Measurements from ENCODE around the gene POLN.

The POLN gene

GRCh38 chr4:2067446-2068197 lies 174.3 kb downstream of the POLN start:
- no peak for DNase-seq

GRCh38 chr4:2066571-2067445 lies 175.1 kb downstream of the POLN start:
- DNase-seq, result no peak

- DNase-seq, result no peak
Measured at GRCh38 chr4:2066011-2066551, 175.8 kb downstream of the POLN start.

GRCh38 chr4:2065106-2065930 lies 176.6 kb downstream of the POLN start:
- no peak for DNase-seq

GRCh38 chr4:2064276-2064991 lies 177.5 kb downstream of the POLN start:
- DNase-seq, result no peak

- no peak for DNase-seq
Measured at GRCh38 chr4:2063557-2064275, 178.2 kb downstream of the POLN start.

GRCh38 chr4:2062808-2063524 lies 179.0 kb downstream of the POLN start:
- DNase-seq, result no peak

GRCh38 chr4:2062168-2062807 lies 179.6 kb downstream of the POLN start:
- DNase-seq, result no peak

GRCh38 chr4:2061186-2062131 lies 180.5 kb downstream of the POLN start:
- DNase-seq, result no peak

- no peak for DNase-seq
Measured at GRCh38 chr4:2060611-2061185, 181.2 kb downstream of the POLN start.

GRCh38 chr4:2059726-2060602 lies 182.0 kb downstream of the POLN start:
- peak; percentile 45 for DNase-seq

- DNase-seq, result peak; percentile 72
Measured at GRCh38 chr4:2059046-2059725, 182.7 kb downstream of the POLN start, which contains the start of gene NAT8L. Gene NAT8L, plus strand, starts transcription at chr4:2059327. Its CDS starts 185 bp downstream, at chr4:2059512.

GRCh38 chr4:2058264-2059045 lies 183.5 kb downstream of the POLN start:
- DNase-seq, result peak; percentile 43

GRCh38 chr4:2057382-2058065 lies 184.4 kb downstream of the POLN start:
- no peak for DNase-seq

- no peak for DNase-seq
Measured at GRCh38 chr4:2054217-2054616, 187.7 kb downstream of the POLN start.

Measured in hematopoietic multipotent progenitor cell treated with erythropoietin and hydrocortisone succinate and interleukin-3 and kit ligand, for 4 days (in vitro differentiated cells).